Nucleus accumbens (tissue), 56 donors: ENCODE results near the gene ZFYVE9.
"Not testable (repeated sequence)": the region's sequence is repeated elsewhere in the genome, so short reads cannot be mapped to it uniquely, and the experiment has no call there.

Experiments used
- DNase-seq, 56 donors: peaks; one replicate each; lab custom pipeline; 2025; lab: John Stamatoyannopoulos, UW

Gene ZFYVE9

GRCh38 chr1:52150445-52150844 is 8.6 kb downstream of the ZFYVE9 start:
- DNase-seq, result not testable (repeated sequence)

GRCh38 chr1:52150946-52151345 is 9.1 kb downstream of the ZFYVE9 start:
- DNase-seq, result no peak

- no peak for DNase-seq
Measured at GRCh38 chr1:52152572-52152971, 10.7 kb downstream of the ZFYVE9 start.

GRCh38 chr1:52153010-52153409 is 11.1 kb downstream of the ZFYVE9 start:
- no peak for DNase-seq

GRCh38 chr1:52153898-52154297 is 12.0 kb downstream of the ZFYVE9 start:
- DNase-seq, result no peak

GRCh38 chr1:52156460-52156859 is 14.6 kb downstream of the ZFYVE9 start:
- no peak for DNase-seq

GRCh38 chr1:52157582-52157981 is 15.7 kb downstream of the ZFYVE9 start:
- no peak for DNase-seq

- DNase-seq, result no peak
Measured at GRCh38 chr1:52158218-52158617, 16.3 kb downstream of the ZFYVE9 start.

- DNase-seq, result no peak
Measured at GRCh38 chr1:52159033-52159789, 17.3 kb downstream of the ZFYVE9 start.

- no peak for DNase-seq
Measured at GRCh38 chr1:52162947-52163346, 21.1 kb downstream of the ZFYVE9 start.

GRCh38 chr1:52164604-52165003 is 22.7 kb downstream of the ZFYVE9 start:
- no peak for DNase-seq

GRCh38 chr1:52166996-52167753 is 25.3 kb downstream of the ZFYVE9 start:
- no peak for DNase-seq

GRCh38 chr1:52168373-52169080 is 26.6 kb downstream of the ZFYVE9 start:
- DNase-seq, result no peak

- not testable (repeated sequence) for DNase-seq
Measured at GRCh38 chr1:52171149-52171548, 29.3 kb downstream of the ZFYVE9 start.

GRCh38 chr1:52179073-52179472 is 37.2 kb downstream of the ZFYVE9 start:
- DNase-seq, result no peak

- DNase-seq, result no peak
Measured at GRCh38 chr1:52180176-52180575, 38.3 kb downstream of the ZFYVE9 start.

- not testable (repeated sequence) for DNase-seq
Measured at GRCh38 chr1:52181759-52182158, 39.9 kb downstream of the ZFYVE9 start.

- DNase-seq, result not testable (repeated sequence)
Measured at GRCh38 chr1:52182328-52182727, 40.4 kb downstream of the ZFYVE9 start.

- DNase-seq, result no peak
Measured at GRCh38 chr1:52182874-52183400, 41.0 kb downstream of the ZFYVE9 start.

GRCh38 chr1:52186449-52186848 is 44.6 kb downstream of the ZFYVE9 start:
- DNase-seq, result no peak

GRCh38 chr1:52189898-52190480 is 48.1 kb downstream of the ZFYVE9 start:
- no peak for DNase-seq
